GM12878 (cell line): Measurements from ENCODE around the gene WDR38. TPM values are rescaled to one million over a fixed set of nuclear protein-coding genes. Genes with fewer than 3 reads are reported as not detected.

Experiments used
- CTCF ChIP-seq, 3 experiments: IDR thresholded peaks in 2 of 3; conservative IDR thresholded peaks in 1 of 3; 2 replicates each; pipeline ENCODE4 v1.5.1; 2011; ENCODE audit warnings: low read depth in 3 of 3, low read length in 3 of 3, mild to moderate bottlenecking in 3 of 3, control low read depth in 2 of 3, moderate library complexity in 2 of 3, inconsistent platforms in 1 of 3, mixed read lengths in 1 of 3; ENCODE audit not compliant: control insufficient read depth in 2 of 3, insufficient read depth in 1 of 3; ENCODE audit errors: extremely low read depth in 1 of 3
- EGR1 ChIP-seq, 2 experiments: IDR thresholded peaks; 1 replicate in 1 of 2; 2 replicates in 1 of 2; pipeline ENCODE4 v1.6.1; 2011 to 2012; ENCODE audit warnings: low read depth in 2 of 2, low read length in 2 of 2, borderline replicate concordance in 1 of 2, mild to moderate bottlenecking in 1 of 2, moderate library complexity in 1 of 2
- MAX ChIP-seq: IDR thresholded peaks from 2 replicates; pipeline ENCODE4 v1.6.1; 2012; ENCODE audit warnings: low read depth, low read length, improper control_type of control experiment
- NBN ChIP-seq: fragments of 450-650 bp; IDR thresholded peaks from 2 replicates; pipeline ENCODE4 v1.6.1; 2016
- PBX3 ChIP-seq: IDR thresholded peaks from 2 replicates; pipeline ENCODE4 v1.6.1; 2011; ENCODE audit warnings: mild to moderate bottlenecking, low read depth, low read length, moderate library complexity; ENCODE audit not compliant: insufficient replicate concordance
- RB1 ChIP-seq: fragments of 450-650 bp; formaldehyde crosslinking; IDR thresholded peaks from 2 replicates; pipeline ENCODE4 v1.6.1; 2017; ENCODE audit warnings: mild to moderate bottlenecking, borderline replicate concordance
- SMC3 ChIP-seq: IDR thresholded peaks from 2 replicates; pipeline ENCODE4 v1.6.1; 2011; ENCODE audit warnings: low read length, improper control_type of control experiment, borderline replicate concordance
- TBL1XR1 ChIP-seq: IDR thresholded peaks from 2 replicates; pipeline ENCODE4 v1.6.1; 2012; ENCODE audit warnings: low read depth, low read length, improper control_type of control experiment
- ZBTB4 ChIP-seq: fragments of 450-650 bp; formaldehyde crosslinking; IDR thresholded peaks from 2 replicates; pipeline ENCODE4 v1.4.0; 2022; ENCODE audit warnings: mild to moderate bottlenecking, moderate library complexity
- ZNF24 ChIP-seq: fragments of 450-650 bp; IDR thresholded peaks from 2 replicates; pipeline ENCODE4 v1.6.1; 2017; ENCODE audit warnings: antibody characterized with exemption, mild to moderate bottlenecking
- ZNF592 ChIP-seq: fragments of 450-650 bp; IDR thresholded peaks from 2 replicates; pipeline ENCODE4 v1.6.1; 2017; ENCODE audit warnings: mild to moderate bottlenecking, moderate library complexity
- ZNF687 ChIP-seq: fragments of 450-650 bp; IDR thresholded peaks from 2 replicates; pipeline ENCODE4 v1.6.1; 2017; ENCODE audit warnings: mild to moderate bottlenecking, moderate library complexity
- polyA plus RNA-seq, 11 experiments: library from polyadenylated mRNA; depleted of rRNA in 4 of 11; unstranded in 6 of 11; stranded (reverse) in 5 of 11; fragments of >200 nt; fragmentation: Nextera tagmentation in 4 of 11; fragmentation: Illumina TruSeq in 1 of 11; extraction: Ambion mirVana in 4 of 11; extraction: Trizol in 1 of 11; gene quantifications; 1 replicate in 1 of 11; 2 replicates in 10 of 11; pipeline versions ENCODE4 v1.2.1 to v1.2.3, GENCODE V29; 2011 to 2016; ENCODE audit warnings: inconsistent platforms in 2 of 11, missing spikeins in 2 of 11, low read depth in 1 of 11
- total RNA-seq, 4 experiments: library from RNA; depleted of rRNA in 3 of 4; stranded (reverse); fragments of >200 nt in 3 of 4; fragmentation: Illumina TruSeq in 1 of 4; extraction: Trizol in 1 of 4; gene quantifications; 2 replicates each; pipeline versions ENCODE4 v1.2.1 to v1.2.3, GENCODE V29; 2013 to 2021

WDR38 gene
- total and polyA plus RNA-seq, 10 of the 15 experiments (the other 5 are each of a cell fraction or from before 2014, with no cell fraction given) = not detected

GRCh38 chr9:124852829-124853531 lies at the start of gene WDR38 (continued):
- no peak for TF ChIP-seq ZNF687
- peak; percentile 91 for TF ChIP-seq SMC3
- peak; percentile 69 for TF ChIP-seq PBX3
- TF ChIP-seq ZBTB4 = no peak
- peak; percentile 82 to 98 (median 87) for TF ChIP-seq CTCF (IDR thresholded peaks at IDR 0.05 in 2 of 3, conservative IDR thresholded peaks at IDR 0.05 in 1 of 3; ENCODE audit: control insufficient read depth in 2 of 3, extremely low read depth in 1 of 3, insufficient read depth in 1 of 3, low read depth in 3 of 3, low read length in 3 of 3)
- TF ChIP-seq ZNF24 = 0 out of 2 replicates have a peak, but pooled peaks have one; percentile 28
- TF ChIP-seq NBN = 0 out of 2 replicates have a peak, but pooled peaks have one; percentile 38
- no peak for TF ChIP-seq EGR1 (IDR thresholded peaks at IDR 0.05; ENCODE audit: borderline replicate concordance in 1 of 2, low read depth in 2 of 2, low read length in 2 of 2)
- TF ChIP-seq RB1 = peak; percentile 93; the same call in 1 of the 2 replicates
- peak; percentile 82; the same call in 1 of the 2 replicates for TF ChIP-seq ZNF592
- TF ChIP-seq MAX = peak; percentile 45
- 0 out of 2 replicates have a peak, but pooled peaks have one; percentile 18 for TF ChIP-seq TBL1XR1
